HepG2 (cell line): ENCODE measurements around the gene SSH3. TPM values are rescaled to one million over a fixed set of nuclear protein-coding genes. Genes with fewer than 3 reads are reported as not detected.

Experiments used
- ESRRA ChIP-seq: sonication (generic); formaldehyde crosslinking; IDR thresholded peaks from 2 replicates; pipeline ENCODE4 v1.5.1; 2020; ENCODE audit warnings: mild to moderate bottlenecking, low read depth, missing genetic modification reagents
- ETV5 ChIP-seq: IDR thresholded peaks from 2 replicates; pipeline ENCODE4 v1.6.1; 2018; ENCODE audit warnings: missing biosample characterization, missing genetic modification reagents, inconsistent platforms, borderline replicate concordance
- GZF1 ChIP-seq: sonication (generic); formaldehyde crosslinking; IDR thresholded peaks from 2 replicates; pipeline ENCODE4 v1.5.1; 2020; ENCODE audit warnings: mild to moderate bottlenecking, missing genetic modification reagents
- PHB2 ChIP-seq: fragments of 450-650 bp; IDR thresholded peaks from 2 replicates; pipeline ENCODE4 v1.6.1; 2018; ENCODE audit not compliant: partially characterized antibody
- PITX1 ChIP-seq: sonication (generic); formaldehyde crosslinking; IDR thresholded peaks from 2 replicates; pipeline ENCODE4 v1.5.1; 2020; ENCODE audit warnings: mild to moderate bottlenecking, missing genetic modification reagents
- SNRNP70 ChIP-seq: fragments of 200-400 bp; formaldehyde crosslinking; IDR thresholded peaks from 2 replicates; pipeline ENCODE4 v1.6.1; 2017; ENCODE audit warnings: mild to moderate bottlenecking, low read depth, low read length, moderate library complexity
- SP1 ChIP-seq, 2 experiments: fragments of 450-650 bp in 1 of 2; sonication (generic) in 1 of 2; formaldehyde crosslinking in 1 of 2; IDR thresholded peaks; 2 replicates each; pipeline versions ENCODE4 v1.4.0 to v1.6.1; 2016 to 2020; ENCODE audit warnings: missing genetic modification reagents in 1 of 2
- SRF ChIP-seq: IDR thresholded peaks from 2 replicates; pipeline ENCODE4 v1.6.1; 2011; ENCODE audit warnings: mild to moderate bottlenecking, low read depth, low read length, moderate library complexity
- TBL1XR1 ChIP-seq: fragments of 150-350 bp; IDR thresholded peaks from 2 replicates; pipeline ENCODE4 v1.6.1; 2014; ENCODE audit warnings: borderline replicate concordance, low read length; ENCODE audit not compliant: partially characterized antibody
- ZNF30 ChIP-seq: sonication (generic); formaldehyde crosslinking; IDR thresholded peaks from 2 replicates; pipeline ENCODE4 v1.5.0; 2020; ENCODE audit warnings: mild to moderate bottlenecking, missing genetic modification reagents
- polyA plus RNA-seq, 8 experiments: library from polyadenylated mRNA; depleted of rRNA in 3 of 8; stranded (reverse) in 7 of 8; unstranded in 1 of 8; fragments of >200 nt; fragmentation: Illumina TruSeq in 4 of 8; extraction: Trizol in 4 of 8; gene quantifications; 2 replicates each; pipeline versions ENCODE4 v1.2.1 to v1.2.3, GENCODE V29; 2011 to 2016; ENCODE audit warnings: low read depth in 4 of 8, missing spikeins in 1 of 8, mixed read lengths in 1 of 8; ENCODE audit not compliant: insufficient read depth in 1 of 8
- total RNA-seq, 5 experiments: library from RNA; depleted of rRNA; stranded (reverse); fragments of >200 nt; fragmentation: Illumina TruSeq; extraction: Trizol; gene quantifications; 2 replicates each; pipeline ENCODE4 v1.2.3, GENCODE V29; 2016; ENCODE audit warnings: low read depth in 1 of 5
- TF ChIP-seq, protein P1 (sequence below), 2 experiments: sonication (generic) in 1 of 2; formaldehyde crosslinking in 1 of 2; IDR thresholded peaks; 2 replicates each; pipeline versions ENCODE4 v1.4.0 to v1.6.1; 2018 to 2020; ENCODE audit warnings: missing genetic modification reagents in 2 of 2, borderline replicate concordance in 1 of 2, low read depth in 1 of 2, mild to moderate bottlenecking in 1 of 2, missing biosample characterization in 1 of 2
- TF ChIP-seq, protein P2 (sequence below): sonication (generic); formaldehyde crosslinking; IDR thresholded peaks from 2 replicates; pipeline ENCODE4 v1.4.0; 2020; ENCODE audit warnings: mild to moderate bottlenecking, missing genetic modification reagents
- TF ChIP-seq, protein P3 (sequence below): sonication (generic); formaldehyde crosslinking; conservative IDR thresholded peaks from 2 replicates; pipeline ENCODE4 v1.8.1; 2023; ENCODE audit warnings: missing genetic modification reagents

The SSH3 gene
- total and polyA plus RNA-seq, 2 of the 13 experiments (the other 11 are each of a cell fraction or from before 2014, with no cell fraction given) = 12.4 to 18.8 TPM

DNA sequence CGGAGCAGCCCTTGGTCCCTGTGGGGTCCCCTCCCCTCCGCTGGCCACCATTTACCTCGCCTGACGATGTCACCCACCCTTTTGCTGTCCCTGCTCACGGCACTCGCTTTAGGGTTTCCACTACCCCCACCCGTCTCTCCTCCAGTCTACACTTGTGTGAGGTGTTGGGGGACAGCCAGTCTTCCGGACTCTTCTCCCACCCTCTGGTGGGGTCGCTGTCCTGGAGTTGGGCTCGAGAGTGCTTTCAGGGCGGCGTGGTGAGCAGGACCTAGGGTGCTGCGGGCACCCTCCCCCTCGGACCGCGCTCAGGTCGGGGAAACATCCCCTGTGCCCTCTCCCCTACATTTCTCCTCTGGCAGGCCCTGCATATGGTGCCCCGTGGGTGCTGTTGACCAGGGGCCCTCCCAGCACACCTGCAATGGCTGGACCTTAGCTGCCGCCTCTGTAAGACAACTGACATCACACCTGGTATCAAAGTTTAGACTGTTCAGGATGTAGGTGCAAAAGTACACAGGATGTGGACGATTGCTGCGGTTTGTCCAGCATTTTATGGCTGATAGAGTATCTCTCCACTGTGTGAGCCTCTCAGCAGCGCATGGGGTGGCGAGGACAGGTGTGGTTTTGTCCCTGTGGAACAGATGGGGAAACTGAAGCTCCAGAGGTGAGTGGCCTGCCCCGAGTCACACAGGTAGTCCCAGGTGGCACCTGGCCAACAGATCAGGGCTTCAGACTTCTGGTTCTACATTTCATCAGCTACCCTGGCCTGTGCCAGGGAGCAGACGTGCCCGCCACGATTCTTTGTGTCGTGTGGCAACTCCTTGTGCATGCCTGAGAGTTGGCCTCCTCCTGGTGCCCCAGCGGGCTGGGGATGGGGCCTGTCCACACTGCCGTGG lies 35.9 kb upstream of the SSH3 start (continued):
- TF ChIP-seq PITX1 (CRISPR knock-in tag) (0 out of 2 replicates have a peak, but pooled peaks have one; percentile 17), GZF1 (0 out of 2 replicates have a peak, but pooled peaks have one; percentile 19), ESRRA (0 out of 2 replicates have a peak, but pooled peaks have one; percentile 34), PHB2 (no peak), TBL1XR1 (no peak), SRF (no peak), SNRNP70 (no peak), ETV5 (CRISPR knock-in tag) (peak; percentile 94), ZNF30 (0 out of 2 replicates have a peak, but pooled peaks have one; percentile 51), SP1 (IDR thresholded peaks at IDR 0.05) (no peak), SP1 (CRISPR knock-in tag; IDR thresholded peaks at IDR 0.05) (no peak)
- TF ChIP-seq, protein P1, sequence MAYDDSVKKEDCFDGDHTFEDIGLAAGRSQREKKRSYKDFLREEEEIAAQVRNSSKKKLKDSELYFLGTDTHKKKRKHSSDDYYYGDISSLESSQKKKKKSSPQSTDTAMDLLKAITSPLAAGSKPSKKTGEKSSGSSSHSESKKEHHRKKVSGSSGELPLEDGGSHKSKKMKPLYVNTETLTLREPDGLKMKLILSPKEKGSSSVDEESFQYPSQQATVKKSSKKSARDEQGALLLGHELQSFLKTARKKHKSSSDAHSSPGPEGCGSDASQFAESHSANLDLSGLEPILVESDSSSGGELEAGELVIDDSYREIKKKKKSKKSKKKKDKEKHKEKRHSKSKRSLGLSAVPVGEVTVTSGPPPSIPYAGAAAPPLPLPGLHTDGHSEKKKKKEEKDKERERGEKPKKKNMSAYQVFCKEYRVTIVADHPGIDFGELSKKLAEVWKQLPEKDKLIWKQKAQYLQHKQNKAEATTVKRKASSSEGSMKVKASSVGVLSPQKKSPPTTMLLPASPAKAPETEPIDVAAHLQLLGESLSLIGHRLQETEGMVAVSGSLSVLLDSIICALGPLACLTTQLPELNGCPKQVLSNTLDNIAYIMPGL (CRISPR knock-in tag; IDR thresholded peaks at IDR 0.05; ENCODE audit: borderline replicate concordance in 1 of 2, low read depth in 1 of 2) = peak; percentile 52 to 69; a peak in 3 of 4 replicates
- TF ChIP-seq, protein P2, sequence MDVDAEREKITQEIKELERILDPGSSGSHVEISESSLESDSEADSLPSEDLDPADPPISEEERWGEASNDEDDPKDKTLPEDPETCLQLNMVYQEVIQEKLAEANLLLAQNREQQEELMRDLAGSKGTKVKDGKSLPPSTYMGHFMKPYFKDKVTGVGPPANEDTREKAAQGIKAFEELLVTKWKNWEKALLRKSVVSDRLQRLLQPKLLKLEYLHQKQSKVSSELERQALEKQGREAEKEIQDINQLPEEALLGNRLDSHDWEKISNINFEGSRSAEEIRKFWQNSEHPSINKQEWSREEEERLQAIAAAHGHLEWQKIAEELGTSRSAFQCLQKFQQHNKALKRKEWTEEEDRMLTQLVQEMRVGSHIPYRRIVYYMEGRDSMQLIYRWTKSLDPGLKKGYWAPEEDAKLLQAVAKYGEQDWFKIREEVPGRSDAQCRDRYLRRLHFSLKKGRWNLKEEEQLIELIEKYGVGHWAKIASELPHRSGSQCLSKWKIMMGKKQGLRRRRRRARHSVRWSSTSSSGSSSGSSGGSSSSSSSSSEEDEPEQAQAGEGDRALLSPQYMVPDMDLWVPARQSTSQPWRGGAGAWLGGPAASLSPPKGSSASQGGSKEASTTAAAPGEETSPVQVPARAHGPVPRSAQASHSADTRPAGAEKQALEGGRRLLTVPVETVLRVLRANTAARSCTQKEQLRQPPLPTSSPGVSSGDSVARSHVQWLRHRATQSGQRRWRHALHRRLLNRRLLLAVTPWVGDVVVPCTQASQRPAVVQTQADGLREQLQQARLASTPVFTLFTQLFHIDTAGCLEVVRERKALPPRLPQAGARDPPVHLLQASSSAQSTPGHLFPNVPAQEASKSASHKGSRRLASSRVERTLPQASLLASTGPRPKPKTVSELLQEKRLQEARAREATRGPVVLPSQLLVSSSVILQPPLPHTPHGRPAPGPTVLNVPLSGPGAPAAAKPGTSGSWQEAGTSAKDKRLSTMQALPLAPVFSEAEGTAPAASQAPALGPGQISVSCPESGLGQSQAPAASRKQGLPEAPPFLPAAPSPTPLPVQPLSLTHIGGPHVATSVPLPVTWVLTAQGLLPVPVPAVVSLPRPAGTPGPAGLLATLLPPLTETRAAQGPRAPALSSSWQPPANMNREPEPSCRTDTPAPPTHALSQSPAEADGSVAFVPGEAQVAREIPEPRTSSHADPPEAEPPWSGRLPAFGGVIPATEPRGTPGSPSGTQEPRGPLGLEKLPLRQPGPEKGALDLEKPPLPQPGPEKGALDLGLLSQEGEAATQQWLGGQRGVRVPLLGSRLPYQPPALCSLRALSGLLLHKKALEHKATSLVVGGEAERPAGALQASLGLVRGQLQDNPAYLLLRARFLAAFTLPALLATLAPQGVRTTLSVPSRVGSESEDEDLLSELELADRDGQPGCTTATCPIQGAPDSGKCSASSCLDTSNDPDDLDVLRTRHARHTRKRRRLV (CRISPR knock-in tag) = peak; percentile 54; the same call in 1 of the 2 replicates
- TF ChIP-seq, protein P3, sequence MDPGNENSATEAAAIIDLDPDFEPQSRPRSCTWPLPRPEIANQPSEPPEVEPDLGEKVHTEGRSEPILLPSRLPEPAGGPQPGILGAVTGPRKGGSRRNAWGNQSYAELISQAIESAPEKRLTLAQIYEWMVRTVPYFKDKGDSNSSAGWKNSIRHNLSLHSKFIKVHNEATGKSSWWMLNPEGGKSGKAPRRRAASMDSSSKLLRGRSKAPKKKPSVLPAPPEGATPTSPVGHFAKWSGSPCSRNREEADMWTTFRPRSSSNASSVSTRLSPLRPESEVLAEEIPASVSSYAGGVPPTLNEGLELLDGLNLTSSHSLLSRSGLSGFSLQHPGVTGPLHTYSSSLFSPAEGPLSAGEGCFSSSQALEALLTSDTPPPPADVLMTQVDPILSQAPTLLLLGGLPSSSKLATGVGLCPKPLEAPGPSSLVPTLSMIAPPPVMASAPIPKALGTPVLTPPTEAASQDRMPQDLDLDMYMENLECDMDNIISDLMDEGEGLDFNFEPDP (CRISPR knock-in tag) = 0 out of 2 replicates have a peak, but pooled peaks have one; percentile 66
